Suprapubic skin (tissue), 3 donors: Measurements from ENCODE around the gene CDH6.

Experiments
- POLR2A ChIP-seq, 2 donors: fragments of 450-650 bp; IDR thresholded peaks; one replicate each; pipeline ENCODE4 v1.6.1; 2017; ENCODE audit warnings: antibody characterized with exemption in 2 of 2, mild to moderate bottlenecking in 2 of 2, moderate library complexity in 2 of 2
- TF ChIP-seq, protein P1 (sequence below), 2 donors: fragments of 200-600 bp in 1 of 2; fragments of 450-650 bp in 1 of 2; sonication (generic) in 1 of 2; IDR thresholded peaks; one replicate each; pipeline ENCODE4 v1.5.1; 2016 to 2019; ENCODE audit warnings: antibody characterized with exemption in 2 of 2, mild to moderate bottlenecking in 1 of 2, moderate library complexity in 1 of 2

DNA sequence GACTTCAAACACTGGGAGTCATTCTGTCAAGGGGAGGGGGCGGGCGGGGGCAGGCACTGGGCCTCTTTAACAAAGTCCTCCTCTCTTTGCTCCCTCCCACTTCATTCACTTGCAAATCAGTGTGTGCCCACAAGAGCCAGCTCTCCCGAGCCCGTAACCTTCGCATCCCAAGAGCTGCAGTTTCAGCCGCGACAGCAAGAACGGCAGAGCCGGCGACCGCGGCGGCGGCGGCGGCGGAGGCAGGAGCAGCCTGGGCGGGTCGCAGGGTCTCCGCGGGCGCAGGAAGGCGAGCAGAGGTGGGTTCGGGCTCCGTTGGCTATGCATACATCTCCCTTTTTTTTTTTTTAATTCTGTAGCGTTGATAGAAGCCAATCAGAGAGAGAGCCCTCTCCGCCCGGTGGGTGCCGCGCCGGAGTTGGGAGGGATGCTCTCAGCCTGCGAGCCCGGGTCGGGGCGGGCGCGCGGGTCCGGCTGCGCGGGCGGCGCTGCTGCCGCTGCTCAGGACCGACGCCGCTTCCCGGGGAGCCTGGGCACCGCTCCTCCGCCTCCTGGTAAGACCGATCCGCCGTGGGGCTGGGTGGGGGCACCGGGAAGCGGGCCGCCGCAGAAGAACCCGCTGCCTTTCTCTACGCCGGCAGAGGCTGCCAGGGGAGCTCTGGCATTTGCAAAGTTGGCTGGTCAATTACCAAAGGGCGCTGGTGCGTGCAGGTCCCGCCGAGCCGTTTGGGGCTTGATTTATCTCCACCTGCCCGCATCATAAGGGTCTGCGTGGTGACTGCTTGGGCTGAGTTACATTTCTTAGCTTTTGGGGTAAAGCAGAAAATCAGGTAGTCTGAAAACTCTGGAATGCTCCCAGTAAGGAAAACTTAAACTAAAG is at the start of gene CDH6:
- TF ChIP-seq, protein P1, sequence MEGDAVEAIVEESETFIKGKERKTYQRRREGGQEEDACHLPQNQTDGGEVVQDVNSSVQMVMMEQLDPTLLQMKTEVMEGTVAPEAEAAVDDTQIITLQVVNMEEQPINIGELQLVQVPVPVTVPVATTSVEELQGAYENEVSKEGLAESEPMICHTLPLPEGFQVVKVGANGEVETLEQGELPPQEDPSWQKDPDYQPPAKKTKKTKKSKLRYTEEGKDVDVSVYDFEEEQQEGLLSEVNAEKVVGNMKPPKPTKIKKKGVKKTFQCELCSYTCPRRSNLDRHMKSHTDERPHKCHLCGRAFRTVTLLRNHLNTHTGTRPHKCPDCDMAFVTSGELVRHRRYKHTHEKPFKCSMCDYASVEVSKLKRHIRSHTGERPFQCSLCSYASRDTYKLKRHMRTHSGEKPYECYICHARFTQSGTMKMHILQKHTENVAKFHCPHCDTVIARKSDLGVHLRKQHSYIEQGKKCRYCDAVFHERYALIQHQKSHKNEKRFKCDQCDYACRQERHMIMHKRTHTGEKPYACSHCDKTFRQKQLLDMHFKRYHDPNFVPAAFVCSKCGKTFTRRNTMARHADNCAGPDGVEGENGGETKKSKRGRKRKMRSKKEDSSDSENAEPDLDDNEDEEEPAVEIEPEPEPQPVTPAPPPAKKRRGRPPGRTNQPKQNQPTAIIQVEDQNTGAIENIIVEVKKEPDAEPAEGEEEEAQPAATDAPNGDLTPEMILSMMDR (IDR thresholded peaks at IDR 0.05) = no peak
- TF ChIP-seq POLR2A (IDR thresholded peaks at IDR 0.05) = no peak
